HUES6 (cell line): Measurements from ENCODE around the gene MEGF6.

Experiments used
- H3K27ac ChIP-seq: 2 replicates; pipeline ENCODE4 v1.7.0; 2013; ENCODE audit warnings: low read depth, mild to moderate bottlenecking, low read length, inconsistent platforms
- H3K27me3 ChIP-seq: 2 replicates; pipeline ENCODE4 v1.6.1; 2013; ENCODE audit warnings: low read length; ENCODE audit not compliant: control insufficient read depth, insufficient read depth
- H3K36me3 ChIP-seq: 2 replicates; pipeline ENCODE4 v1.6.1; 2013; ENCODE audit warnings: low read length; ENCODE audit not compliant: control insufficient read depth, insufficient read depth
- H3K4me1 ChIP-seq: 2 replicates; pipeline ENCODE4 v1.6.1; 2013; ENCODE audit warnings: low read length; ENCODE audit not compliant: control insufficient read depth, insufficient read depth
- H3K4me3 ChIP-seq: 2 replicates; pipeline ENCODE4 v1.5.1; 2013; ENCODE audit warnings: low read depth, low read length
- H3K9ac ChIP-seq: one replicate; pipeline ENCODE4 v1.6.1; 2013; ENCODE audit warnings: mild to moderate bottlenecking, low read length
- H3K9me3 ChIP-seq: 2 replicates; pipeline ENCODE4 v1.6.1; 2013; ENCODE audit warnings: low read depth, low read length; ENCODE audit not compliant: control insufficient read depth, insufficient read depth

The MEGF6 gene

DNA sequence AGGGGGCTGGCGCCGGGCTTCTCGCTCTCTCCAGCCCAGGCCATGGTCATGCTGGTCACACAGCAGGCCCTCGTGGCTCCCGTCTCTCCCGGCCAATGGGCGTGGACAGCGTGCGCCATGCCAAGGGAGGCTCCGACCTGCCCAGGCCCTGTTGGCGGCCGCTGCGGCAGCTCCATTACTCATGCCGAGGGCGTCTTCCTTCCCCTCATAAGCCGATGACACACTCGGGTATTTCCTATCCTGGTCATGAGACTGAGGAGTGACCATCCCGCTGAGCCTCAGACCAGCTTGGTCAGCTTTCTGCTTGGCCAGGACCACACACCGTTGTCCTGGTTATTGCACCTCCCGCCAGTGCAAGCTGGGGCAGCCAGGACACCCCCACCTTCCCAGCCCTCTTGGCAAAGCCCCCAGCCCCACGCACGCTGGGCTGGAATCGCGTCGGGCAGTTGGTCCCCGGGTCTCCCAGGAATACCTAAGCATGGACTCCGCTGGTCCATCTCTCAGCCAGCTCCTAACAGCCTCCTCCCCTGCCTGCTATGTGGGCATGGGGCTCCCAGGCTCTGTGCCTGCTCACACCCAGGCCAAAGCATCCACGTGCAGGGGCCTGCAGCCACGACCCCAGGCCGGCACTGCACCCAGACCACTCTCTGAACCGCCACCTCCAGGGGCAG is 107.0 kb downstream of the MEGF6 start:
- H3K4me3 ChIP-seq, result no peak overlapping the region
- H3K9ac ChIP-seq, result no peak overlapping the region
- H3K36me3 ChIP-seq, result no peaks in the 10 kb centered on the region; the same call in 1 of the 2 replicates

DNA sequence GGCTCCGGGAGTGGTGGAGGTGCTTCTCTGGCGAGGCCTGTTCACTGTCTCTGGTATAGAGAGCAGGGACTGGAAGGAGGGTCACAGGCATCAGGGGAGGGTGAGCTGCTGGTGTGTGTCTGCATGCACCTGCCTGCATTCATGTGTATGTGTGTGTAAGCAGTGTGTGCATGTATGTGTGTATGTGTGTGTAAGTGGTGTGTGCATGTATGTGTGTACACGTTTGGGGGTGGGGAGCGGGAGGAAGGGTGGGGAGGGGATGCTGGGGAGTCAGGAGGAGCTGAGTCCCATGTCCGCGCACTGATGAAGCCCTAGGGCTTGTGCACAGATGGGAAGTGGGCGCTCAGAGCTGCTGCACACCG is 107.8 kb downstream of the MEGF6 start:
- H3K4me1 ChIP-seq, result no peaks in the 10 kb centered on the region
- no peaks in the 10 kb centered on the region for H3K27me3 ChIP-seq
- H3K27ac ChIP-seq, result no peak overlapping the region
- no peaks in the 10 kb centered on the region; the same call in 1 of the 2 replicates for H3K36me3 ChIP-seq
- H3K4me3 ChIP-seq, result no peak overlapping the region
- no peaks in the 10 kb centered on the region for H3K9me3 ChIP-seq
- H3K9ac ChIP-seq, result no peak overlapping the region

More for the DNA sequence above, 107.0 kb downstream of the MEGF6 start:
- no peak overlapping the region for H3K27ac ChIP-seq
- H3K9me3 ChIP-seq, result no peaks in the 10 kb centered on the region
- no peaks in the 10 kb centered on the region for H3K4me1 ChIP-seq
- no peaks in the 10 kb centered on the region for H3K27me3 ChIP-seq

DNA sequence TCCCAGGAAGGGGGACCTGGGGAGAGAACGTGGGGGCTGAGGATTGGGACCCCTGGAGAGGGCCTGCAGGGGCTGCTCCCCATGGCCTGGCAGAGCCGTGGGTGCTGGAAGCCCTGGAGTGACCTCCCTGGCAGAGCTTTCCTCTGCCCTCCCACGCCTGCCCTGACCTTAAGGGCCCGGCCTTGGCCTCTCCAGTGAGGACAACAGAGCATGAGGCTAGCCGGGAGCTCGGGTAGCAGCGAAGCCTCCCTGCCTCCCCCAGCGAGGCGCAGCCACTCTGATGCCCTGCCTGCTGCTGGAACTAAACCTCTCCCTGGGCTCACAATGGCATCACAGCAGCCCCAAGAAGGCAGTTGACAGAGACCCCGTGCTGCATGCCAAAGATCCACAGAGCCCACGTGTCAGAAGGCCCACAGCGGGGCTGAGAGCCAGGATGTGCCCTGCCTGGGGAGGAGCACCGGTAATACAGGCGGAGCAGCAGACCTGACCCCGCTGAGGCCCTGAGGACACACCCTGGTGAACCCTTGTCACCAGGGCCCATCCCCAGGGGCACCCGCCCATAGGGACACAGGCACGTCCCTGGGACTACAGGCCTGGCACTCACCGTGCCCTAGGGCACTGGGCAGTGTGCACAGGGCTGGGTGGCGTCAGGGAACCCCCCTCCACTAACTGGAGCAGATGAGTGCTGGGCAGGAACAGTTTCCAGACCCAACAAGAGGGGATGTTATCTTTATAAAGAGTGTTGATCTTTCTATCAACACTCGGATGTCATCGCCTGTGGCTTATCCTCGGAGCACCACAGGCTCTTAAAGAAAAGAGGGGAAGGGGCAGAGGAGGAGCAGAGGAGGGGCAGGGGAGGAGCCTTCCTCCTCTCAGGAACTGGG is 108.4 kb downstream of the MEGF6 start:
- Histone ChIP-seq H3K27me3 (no peaks in the 10 kb centered on the region), H3K36me3 (no peaks in the 10 kb centered on the region; the same call in 1 of the 2 replicates), H3K4me3 (no peak overlapping the region), H3K27ac (no peak overlapping the region), H3K9me3 (no peaks in the 10 kb centered on the region), H3K4me1 (no peaks in the 10 kb centered on the region), H3K9ac (no peak overlapping the region)

DNA sequence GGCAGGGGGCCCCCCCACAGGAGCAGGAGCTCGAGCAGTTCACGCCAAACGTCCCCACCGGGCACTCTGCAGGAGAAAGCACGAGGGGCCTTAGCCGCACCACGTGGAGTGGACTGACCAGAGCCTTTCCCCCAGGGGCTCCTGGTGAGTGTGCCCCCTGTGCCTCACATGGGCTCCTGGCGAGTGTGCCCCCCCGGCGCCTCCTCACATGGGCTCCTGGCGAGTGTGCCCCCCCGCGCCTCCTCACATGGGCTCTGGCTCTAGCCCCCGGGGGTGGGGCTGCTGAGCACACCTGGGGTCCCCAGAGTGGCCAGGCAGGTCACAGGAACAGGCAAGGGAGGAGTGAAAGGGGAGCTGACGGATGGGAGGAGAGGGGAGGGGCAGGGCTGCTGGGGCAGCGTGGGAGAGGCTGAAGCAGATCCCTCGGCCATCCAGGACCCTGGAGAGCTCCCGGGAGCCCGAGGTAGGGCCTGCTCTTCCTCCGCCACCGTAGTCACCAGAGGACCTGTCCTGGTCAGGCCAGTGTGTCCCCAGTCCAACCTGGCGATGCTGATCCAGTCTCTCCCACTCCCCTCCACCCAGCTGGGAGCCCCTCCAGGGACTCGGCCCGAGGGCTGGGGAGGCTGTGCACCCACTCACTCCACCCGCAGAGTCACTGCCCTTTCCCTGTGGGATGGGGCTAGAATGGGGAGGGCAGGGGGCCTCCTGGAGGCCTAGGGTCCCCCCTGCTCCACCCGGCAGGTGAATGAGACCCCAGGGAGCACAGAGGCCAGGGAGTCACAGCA is 109.3 kb downstream of the MEGF6 start:
- no peaks in the 10 kb centered on the region for H3K27me3 ChIP-seq
- no peak overlapping the region for H3K27ac ChIP-seq
- H3K4me3 ChIP-seq, result no peak overlapping the region
- no peaks in the 10 kb centered on the region for H3K4me1 ChIP-seq
- no peaks in the 10 kb centered on the region for H3K9me3 ChIP-seq
- H3K9ac ChIP-seq, result no peak overlapping the region
- no peaks in the 10 kb centered on the region; the same call in 1 of the 2 replicates for H3K36me3 ChIP-seq

DNA sequence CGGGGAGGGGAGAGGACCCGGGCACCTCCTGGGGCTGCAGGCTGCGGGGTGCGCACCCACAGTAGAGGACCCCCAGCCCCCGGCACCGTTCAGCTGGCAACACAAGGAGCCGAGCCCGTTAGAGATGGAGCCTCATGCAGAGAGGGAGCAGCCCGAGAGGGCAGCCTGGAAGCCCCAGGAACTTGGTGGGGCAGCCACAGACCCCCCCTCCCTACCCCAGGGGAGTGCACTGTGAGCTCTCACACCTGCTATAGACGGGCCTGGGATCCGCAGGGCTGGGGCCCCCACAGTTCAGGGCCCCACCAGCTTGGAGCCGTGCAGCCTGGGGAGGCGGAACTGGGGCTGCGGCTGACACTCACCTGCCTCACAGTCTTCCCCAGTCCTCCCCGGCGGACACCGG is 109.9 kb downstream of the MEGF6 start:
- Histone ChIP-seq H3K9me3 (no peaks in the 10 kb centered on the region), H3K36me3 (no peaks in the 10 kb centered on the region; the same call in 1 of the 2 replicates), H3K27me3 (no peaks in the 10 kb centered on the region), H3K4me3 (no peak overlapping the region), H3K9ac (no peak overlapping the region), H3K4me1 (no peaks in the 10 kb centered on the region), H3K27ac (no peak overlapping the region)

DNA sequence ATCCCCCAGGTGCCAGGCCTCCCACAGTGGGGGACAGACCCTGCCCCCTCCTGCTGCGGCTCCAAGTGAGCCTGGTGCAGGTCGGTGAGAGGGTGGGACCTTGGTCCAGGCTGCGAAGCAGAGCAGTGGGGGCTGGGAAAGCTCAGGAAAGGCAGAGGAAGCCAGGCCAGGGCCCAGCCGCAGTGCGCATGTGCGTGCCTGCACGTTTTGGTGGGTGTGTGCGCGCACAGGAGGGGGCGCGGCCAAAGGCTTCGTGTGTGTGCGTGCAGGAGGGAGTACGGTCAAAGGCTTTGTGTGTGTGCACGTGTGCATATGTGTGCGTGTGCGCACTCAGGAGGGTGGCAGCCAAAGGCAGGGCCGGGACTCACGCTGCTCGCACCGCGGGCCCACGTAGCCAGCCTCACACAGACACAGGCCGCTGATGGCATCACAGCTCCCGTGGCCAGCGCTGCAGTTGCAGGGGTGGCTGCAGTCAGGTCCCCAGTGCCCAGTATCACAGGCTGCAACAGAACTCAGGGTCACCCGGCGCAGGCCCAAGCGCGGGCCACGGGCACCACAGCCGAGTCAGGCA is 111.0 kb downstream of the MEGF6 start:
- no peaks in the 10 kb centered on the region for H3K9me3 ChIP-seq
- no peak overlapping the region for H3K9ac ChIP-seq
- H3K4me3 ChIP-seq, result no peak overlapping the region
- no peaks in the 10 kb centered on the region for H3K27me3 ChIP-seq
- H3K27ac ChIP-seq, result no peak overlapping the region; the same call in 1 of the 2 replicates
- no peaks in the 10 kb centered on the region for H3K4me1 ChIP-seq
- H3K36me3 ChIP-seq, result no peaks in the 10 kb centered on the region; the same call in 1 of the 2 replicates

DNA sequence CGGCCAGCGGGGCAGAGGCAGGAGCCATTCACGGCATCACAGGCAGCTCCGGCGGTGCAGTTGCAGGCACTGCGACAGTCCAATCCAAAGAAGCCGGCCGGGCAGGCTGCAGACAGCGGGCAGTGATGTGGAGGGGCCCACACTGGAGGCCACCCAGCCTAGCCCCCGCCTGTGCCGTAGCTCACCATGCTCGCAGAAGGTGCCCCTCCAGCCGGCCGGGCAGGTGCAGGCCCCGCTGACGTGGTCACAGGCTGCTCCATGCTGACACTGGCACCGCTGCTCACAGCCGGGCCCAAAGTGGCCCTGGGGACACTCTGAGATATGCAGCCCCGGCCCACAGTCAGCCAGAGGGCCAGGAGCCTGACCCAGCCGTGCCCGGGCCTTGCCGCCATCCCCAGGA is 111.7 kb downstream of the MEGF6 start:
- H3K27ac ChIP-seq, result no peak overlapping the region
- no peaks in the 10 kb centered on the region for H3K4me1 ChIP-seq
- H3K9me3 ChIP-seq, result no peaks in the 10 kb centered on the region
- H3K9ac ChIP-seq, result no peak overlapping the region
- no peak overlapping the region for H3K4me3 ChIP-seq
- H3K36me3 ChIP-seq, result no peaks in the 10 kb centered on the region; the same call in 1 of the 2 replicates
- no peaks in the 10 kb centered on the region for H3K27me3 ChIP-seq

DNA sequence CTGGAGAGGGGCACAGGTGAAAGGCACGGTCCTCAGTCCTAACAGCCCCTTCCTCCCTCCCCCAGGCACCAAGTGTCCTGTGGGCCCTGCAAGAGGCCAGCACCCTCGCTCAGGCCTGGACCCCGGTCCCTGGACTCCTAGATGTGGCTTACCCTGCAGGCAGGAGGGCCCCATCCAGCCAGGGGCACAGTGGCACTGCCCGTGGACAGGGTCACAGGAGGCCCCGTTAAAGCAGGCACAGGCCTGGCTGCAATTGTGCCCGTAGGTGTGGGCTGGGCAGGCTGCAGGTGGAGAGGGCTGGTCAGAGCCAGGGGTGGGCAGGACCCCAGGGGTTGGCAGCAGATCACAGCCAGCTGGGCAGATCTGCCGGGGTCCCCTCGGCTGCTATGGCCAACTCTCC is 112.3 kb downstream of the MEGF6 start:
- H3K27me3 ChIP-seq, result no peaks in the 10 kb centered on the region

DNA sequence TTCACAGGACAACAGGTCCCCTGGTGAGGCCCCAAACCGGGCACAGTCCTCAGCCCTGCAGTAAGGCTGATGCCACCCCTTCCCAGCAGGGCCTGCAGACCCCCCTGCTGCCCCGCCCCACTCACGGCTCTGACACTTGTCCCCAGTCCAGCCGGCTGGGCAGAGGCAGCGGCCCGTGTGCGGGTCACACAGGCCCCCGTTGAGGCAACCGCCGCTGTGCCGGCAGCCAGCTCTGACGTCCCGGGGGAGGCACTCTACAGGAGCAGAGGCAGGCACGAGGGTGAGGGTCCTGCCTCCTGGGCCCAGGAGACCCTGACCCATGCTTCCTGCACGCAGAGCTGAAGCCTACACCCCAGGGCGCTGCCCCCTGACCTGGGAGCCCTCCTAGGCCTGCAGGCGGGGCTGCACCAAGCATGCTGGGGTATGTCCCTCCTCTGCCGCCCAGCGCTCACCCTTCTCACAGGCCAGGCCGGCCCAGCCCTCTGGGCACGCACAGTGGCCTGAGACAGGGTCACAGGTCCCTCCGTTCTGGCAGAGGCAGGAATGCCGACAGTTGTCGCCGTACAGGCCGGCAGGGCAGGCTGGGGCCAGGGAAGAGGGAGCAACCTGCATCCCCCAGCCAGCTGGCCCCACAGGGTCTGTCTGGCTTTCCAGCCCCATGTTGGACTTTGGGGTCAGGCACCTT is 112.9 kb downstream of the MEGF6 start:
- no peak overlapping the region for H3K4me3 ChIP-seq
- H3K4me1 ChIP-seq, result no peaks in the 10 kb centered on the region
- no peaks in the 10 kb centered on the region for H3K9me3 ChIP-seq
- no peak overlapping the region for H3K9ac ChIP-seq
- H3K27me3 ChIP-seq, result no peaks in the 10 kb centered on the region
- no peak overlapping the region for H3K27ac ChIP-seq
- no peaks in the 10 kb centered on the region; the same call in 1 of the 2 replicates for H3K36me3 ChIP-seq

More for the DNA sequence above, 112.3 kb downstream of the MEGF6 start:
- H3K27ac ChIP-seq, result no peak overlapping the region
- H3K9ac ChIP-seq, result no peak overlapping the region
- no peaks in the 10 kb centered on the region; the same call in 1 of the 2 replicates for H3K36me3 ChIP-seq
- H3K4me3 ChIP-seq, result no peak overlapping the region
- no peaks in the 10 kb centered on the region for H3K4me1 ChIP-seq
- H3K9me3 ChIP-seq, result no peaks in the 10 kb centered on the region

DNA sequence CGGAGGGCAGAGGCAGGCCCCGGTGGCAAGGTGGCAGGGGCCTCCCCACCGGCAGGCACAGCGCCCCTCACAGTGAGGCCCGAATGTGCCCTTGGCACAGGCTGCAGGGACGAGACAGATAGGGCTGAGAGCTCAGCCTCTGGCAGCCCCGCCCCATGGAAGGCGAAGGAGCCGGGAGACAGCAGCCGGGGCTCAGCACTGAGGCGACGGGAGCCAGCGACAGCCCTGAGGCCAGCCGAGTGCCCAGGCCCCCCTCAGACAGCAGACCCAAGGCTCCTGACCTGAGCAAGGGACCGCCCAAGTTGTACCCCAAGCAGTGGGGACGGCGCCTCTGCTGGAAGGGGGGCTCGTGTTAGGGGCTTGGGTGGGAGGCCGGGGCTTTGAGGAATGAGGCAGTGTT is 113.8 kb downstream of the MEGF6 start:
- Histone ChIP-seq H3K9ac (no peak overlapping the region), H3K4me3 (no peak overlapping the region), H3K4me1 (no peaks in the 10 kb centered on the region), H3K36me3 (no peaks in the 10 kb centered on the region; the same call in 1 of the 2 replicates), H3K9me3 (no peaks in the 10 kb centered on the region), H3K27ac (no peak overlapping the region), H3K27me3 (no peaks in the 10 kb centered on the region)
